Adrenal gland (tissue), 12 donors: ENCODE data around the gene ATP8A2. TPM values are rescaled to one million over a fixed set of nuclear protein-coding genes. Genes with fewer than 3 reads are reported as not detected.
"Not testable (repeated sequence)": the region's sequence is repeated elsewhere in the genome, so short reads cannot be mapped to it uniquely, and the experiment has no call there.

ENCODE experiments used
- DNase-seq, 7 donors: peaks; one replicate each; pipeline ENCODE4 v3.0.0-alpha.2; 2019 to 2020
- H3K27ac ChIP-seq, 5 donors: fragments of 200-600 bp; sonication (generic) in 4 of 5; 1 replicate in 3 of 5; 2 replicates in 2 of 5; pipeline versions ENCODE4 v1.5.1 to v1.8.0; 2016 to 2020; ENCODE audit warnings: mild to moderate bottlenecking in 1 of 5
- H3K27me3 ChIP-seq: fragments of 200-600 bp; 2 replicates; pipeline ENCODE4 v1.8.0; 2021
- H3K36me3 ChIP-seq, 2 donors: fragments of 200-600 bp; replicated peaks in 1 of 2; 1 replicate in 1 of 2; 2 replicates in 1 of 2; pipeline versions ENCODE4 v1.5.1 to v1.8.0; 2018 to 2022
- H3K4me1 ChIP-seq, 2 donors: fragments of 200-600 bp; replicated peaks in 1 of 2; 1 replicate in 1 of 2; 2 replicates in 1 of 2; pipeline versions ENCODE4 v1.5.1 to v1.8.0; 2018 to 2021
- H3K4me3 ChIP-seq, 4 donors: fragments of 200-600 bp; sonication (generic) in 3 of 4; one replicate each; pipeline ENCODE4 v1.5.1; 2016 to 2018
- H3K9me3 ChIP-seq, 3 donors: fragments of 200-600 bp; sonication (generic) in 1 of 3; replicated peaks in 1 of 3; 1 replicate in 2 of 3; 2 replicates in 1 of 3; pipeline versions ENCODE4 v1.5.1 to v1.8.0; 2016 to 2021
- CTCF ChIP-seq, 6 experiments: fragments of 450-650 bp in 4 of 6; fragments of 200-600 bp in 2 of 6; sonication (generic) in 1 of 6; IDR thresholded peaks; 1 replicate in 5 of 6; 2 replicates in 1 of 6; pipeline versions ENCODE4 v1.5.1 to v1.8.0; 2016 to 2021; ENCODE audit warnings: antibody characterized with exemption in 6 of 6, mild to moderate bottlenecking in 2 of 6, moderate library complexity in 1 of 6
- POLR2A ChIP-seq, 2 donors: fragments of 450-650 bp; IDR thresholded peaks; one replicate each; pipeline ENCODE4 v1.6.1; 2017; ENCODE audit warnings: antibody characterized with exemption in 2 of 2, mild to moderate bottlenecking in 2 of 2, moderate library complexity in 1 of 2
- WGBS, 4 donors: extraction: QIAGEN DNeasy Blood & Tissue Kit in 2 of 4; methylation state at CpG; one replicate each; pipeline versions ENCODE4 v1.1.5 to v1.1.7; 2013 to 2017; 5-methylcytosine and 5-hydroxymethylcytosine counted together
- intact Hi-C, 2 donors: fragments of 100-400 bp; cut with DNase I; formaldehyde crosslinking; loops; one replicate each; pipeline versions ENCODE4 v1.14.1 to v1.15.0; 2022 to 2023
- polyA plus RNA-seq, 3 donors: library from polyadenylated mRNA; stranded (reverse); fragments of 200-250 nt in 2 of 3; fragments of 350-450 nt in 1 of 3; fragmentation: Illumina TruSeq in 1 of 3; extraction: RNeasy Lipid Tissue Mini Kit (QIAGEN cat#74804) in 1 of 3; gene quantifications; one replicate each; pipeline ENCODE4 v1.2.3, GENCODE V29; 2013 to 2014
- total RNA-seq, 9 donors: library from RNA; depleted of rRNA in 4 of 9; stranded (reverse); fragments of >200 nt in 4 of 9; fragments of 120-200 nt in 1 of 9; fragmentation: NEBNext Ultra II Directional in 1 of 9; extraction: Animal tissue kit (Norgen Biotek cat#: 25700) in 1 of 9; gene quantifications; one replicate each; pipeline versions ENCODE4 v1.1.0 to v1.2.4, GENCODE V29; 2013 to 2023
- donor health status: healthy with polysubstance abuse.
- donor health status: Bipolar disorder and iron deficiency.
- donor health status: DM: yes; HTN: yes; CAD: no.
- donor health status: DM: no; HTN: no; CAD: no.
- donor health status: DM: no; HTN: no; CAD: no.
- donor health status: DM: yes; HTN: yes; CAD: no.

The ATP8A2 gene
- total and polyA plus RNA-seq, 12 donors, result 0.77 to 14.0 (median 4.3) TPM

DNA sequence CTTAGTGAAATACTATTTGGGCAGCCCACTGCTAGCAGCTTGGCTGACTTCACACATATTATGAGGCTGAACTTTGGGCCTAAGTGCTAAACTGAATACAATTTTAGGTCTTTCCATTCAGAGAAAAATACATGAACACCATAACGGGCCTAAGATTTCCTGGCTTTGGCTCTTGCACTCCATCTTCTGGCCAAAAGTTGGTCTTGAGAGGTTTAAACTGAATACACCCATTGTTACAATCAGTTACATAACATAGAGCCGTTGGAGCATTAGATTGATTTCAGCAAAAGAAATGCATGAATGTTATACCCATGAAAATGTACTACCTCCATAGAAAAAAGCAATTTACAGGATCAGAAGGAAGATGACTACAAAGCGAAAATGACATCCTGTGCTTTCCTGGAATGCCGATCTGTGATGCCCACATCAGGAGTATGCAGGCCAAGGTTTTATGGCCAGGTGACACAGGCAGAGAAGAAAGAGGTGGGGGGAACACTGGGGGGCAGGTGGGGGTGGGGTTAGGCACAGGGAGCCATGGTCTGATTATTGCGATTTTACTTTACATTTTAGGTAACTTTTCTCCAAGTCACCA, 691.2 kb downstream of the ATP8A2 start:
- H3K4me1 ChIP-seq, result no peaks in the 10 kb centered on the region
- no peak for TF ChIP-seq POLR2A (IDR thresholded peaks at IDR 0.05)
- TF ChIP-seq CTCF (IDR thresholded peaks at IDR 0.05), result peak; percentile 50 to 72 (median 61)
- H3K4me3 ChIP-seq, result no peak overlapping the region
- 47 to 53% (median 51%) methylated on average over 5 of the region's 5 CpGs for WGBS, 4 donors
- peak; percentile 23 to 69 (median 37) for DNase-seq
- no peaks in the 10 kb centered on the region for H3K36me3 ChIP-seq
- intact Hi-C loops, result loop anchor here (5.0 to 10.0 kb wide), 2 partner anchors 488 to 491 kb away; no protein-coding TSS in a partner anchor
- no peaks in the 10 kb centered on the region for H3K9me3 ChIP-seq
- H3K27ac ChIP-seq, result no peak overlapping the region
- no peaks in the 10 kb centered on the region for H3K27me3 ChIP-seq

DNA sequence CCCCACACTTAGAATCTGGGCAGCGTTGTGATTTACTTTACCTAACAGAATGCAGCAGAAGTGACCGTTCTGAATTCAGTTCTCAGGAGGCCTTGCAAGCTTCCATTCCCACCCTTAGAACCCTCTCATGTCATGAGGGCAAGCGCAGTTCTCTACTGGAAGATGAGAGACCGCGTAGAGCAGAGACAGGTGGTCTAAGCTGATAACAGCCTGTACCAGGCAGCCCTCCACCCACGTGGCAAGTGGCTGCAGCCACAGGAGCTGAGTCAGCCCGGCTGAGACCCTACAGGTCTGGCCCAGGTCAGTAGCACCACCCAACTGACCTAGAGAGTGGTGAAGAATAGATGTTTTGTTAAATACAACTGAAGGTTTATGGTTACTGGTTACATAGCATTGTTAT, 694.7 kb downstream of the ATP8A2 start:
- not testable (repeated sequence) for H3K27me3 ChIP-seq, H3K9me3 ChIP-seq, H3K27ac ChIP-seq, H3K4me3 ChIP-seq, H3K36me3 ChIP-seq, H3K4me1 ChIP-seq, DNase-seq
- intact Hi-C loops, result loop anchor here in 1 of 2 donors (10.0 kb wide), 1 partner anchor 492 kb away; no protein-coding TSS in a partner anchor
- 77 to 85% (median 78%) methylated on average over 7 of the region's 7 CpGs for WGBS, 4 donors

- intact Hi-C loops, result loop anchor here in 1 of 2 donors (10.0 kb wide), 1 partner anchor 493 kb away; no protein-coding TSS in a partner anchor
- no peak for DNase-seq
- WGBS, 4 donors, result 83 to 95% (median 92%) methylated on average over 3 of the region's 3 CpGs
These were observed 695.8 kb downstream of the ATP8A2 start for GRCh38 chr13:26067601-26068000.

DNA sequence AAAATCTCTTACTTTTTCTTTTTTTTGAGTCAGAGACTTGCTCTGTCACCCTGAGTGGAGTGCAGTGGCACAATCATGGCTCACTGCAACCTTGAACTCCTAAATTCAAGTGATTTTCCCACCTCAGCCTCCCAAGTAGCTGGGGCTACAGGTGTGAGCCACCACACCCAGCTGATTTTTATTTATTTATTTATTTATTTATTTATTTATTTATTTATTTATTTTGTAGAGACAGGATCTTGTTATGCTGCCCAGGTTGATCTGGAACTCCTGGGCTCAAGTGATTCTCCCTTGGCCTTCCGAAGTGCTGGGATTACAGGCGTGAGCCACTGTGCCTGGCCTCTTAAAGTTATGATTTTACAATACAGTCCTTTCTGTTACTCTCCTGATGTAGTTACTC, 696.6 kb downstream of the ATP8A2 start:
- not testable (repeated sequence) for H3K4me1 ChIP-seq, H3K27ac ChIP-seq, H3K27me3 ChIP-seq, DNase-seq, H3K4me3 ChIP-seq, H3K36me3 ChIP-seq, H3K9me3 ChIP-seq
- intact Hi-C loops, result loop anchor here in 1 of 2 donors (10.0 kb wide), 1 partner anchor 494 kb away; no protein-coding TSS in a partner anchor
- 88 to 96% (median 94%) methylated on average over 2 of the region's 2 CpGs for WGBS, 4 donors

More at GRCh38 chr13:26067601-26068000, 695.8 kb downstream of the ATP8A2 start:
- Histone ChIP-seq H3K9me3 (no peaks in the 10 kb centered on the region), H3K27ac (no peak overlapping the region), H3K4me1 (no peaks in the 10 kb centered on the region), H3K4me3 (no peak overlapping the region), H3K27me3 (no peaks in the 10 kb centered on the region), H3K36me3 (no peaks in the 10 kb centered on the region)
- no peak for TF ChIP-seq CTCF (IDR thresholded peaks at IDR 0.05)
- no peak for TF ChIP-seq POLR2A (IDR thresholded peaks at IDR 0.05)

DNA sequence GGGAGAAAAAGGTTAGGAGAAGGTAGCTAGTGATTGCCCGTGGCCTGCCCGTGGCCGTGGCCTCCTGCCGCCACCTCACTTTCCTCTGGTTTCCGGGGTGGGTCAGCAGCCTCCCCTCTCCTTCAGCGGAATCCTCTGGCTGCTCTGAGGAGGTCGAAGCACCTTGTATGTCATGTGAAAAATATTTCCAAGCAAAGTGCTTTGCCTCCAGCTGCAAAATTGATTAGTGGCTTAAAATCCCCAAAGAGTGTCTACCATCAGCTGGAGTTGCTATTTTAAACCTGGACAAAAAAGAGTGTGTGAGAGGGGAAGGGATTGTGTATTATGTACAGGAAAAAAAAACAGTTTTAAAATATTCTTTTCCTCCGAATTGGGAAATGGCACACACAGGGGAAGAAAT, 697.9 kb downstream of the ATP8A2 start:
- not testable (repeated sequence) for DNase-seq, H3K27me3 ChIP-seq

DNA sequence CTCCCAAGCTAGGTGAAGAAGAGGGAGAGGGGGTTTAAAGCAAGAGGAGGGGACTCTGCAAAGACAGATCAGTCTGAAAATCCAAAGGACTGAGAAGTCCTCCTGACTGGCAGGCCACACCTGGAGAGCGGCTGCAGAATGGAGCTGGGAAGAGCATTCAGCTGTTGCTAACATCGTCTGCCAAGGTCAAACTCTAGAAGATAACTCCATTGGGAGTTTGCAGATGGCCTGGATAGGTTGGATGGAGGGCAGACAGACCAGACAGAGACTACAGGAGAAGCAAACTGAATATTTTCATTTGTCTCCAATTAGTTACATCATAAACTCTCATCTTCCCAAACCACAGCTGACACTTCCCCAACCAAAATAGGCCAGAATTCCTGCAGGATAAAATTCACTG, 699.9 kb downstream of the ATP8A2 start:
- Histone ChIP-seq H3K9me3 (no peaks in the 10 kb centered on the region), H3K27ac (no peak overlapping the region), H3K27me3 (no peaks in the 10 kb centered on the region), H3K36me3 (no peaks in the 10 kb centered on the region), H3K4me1 (no peaks in the 10 kb centered on the region), H3K4me3 (no peak overlapping the region)
- 70 to 85% (median 77%) methylated on average over 2 of the region's 2 CpGs for WGBS, 4 donors
- DNase-seq, result no peak
- intact Hi-C loops, result no loop called here
- no peak for TF ChIP-seq CTCF (IDR thresholded peaks at IDR 0.05)
- no peak for TF ChIP-seq POLR2A (IDR thresholded peaks at IDR 0.05)

More for the DNA sequence above, 697.9 kb downstream of the ATP8A2 start:
- H3K9me3 ChIP-seq, H3K36me3 ChIP-seq, H3K27ac ChIP-seq, H3K4me3 ChIP-seq, H3K4me1 ChIP-seq: not testable (repeated sequence)
- 59 to 73% (median 67%) methylated on average over 8 of the region's 8 CpGs for WGBS, 4 donors
- intact Hi-C loops, result loop anchor here in 1 of 2 donors (10.0 kb wide), 1 partner anchor 495 kb away; no protein-coding TSS in a partner anchor
